Vagina (tissue), 2 donors: ENCODE results near the gene ASNSD1.

Source experiments
- POLR2A ChIP-seq, 2 donors: fragments of 450-650 bp; IDR thresholded peaks; one replicate each; pipeline ENCODE4 v1.6.1; 2017; ENCODE audit warnings: antibody characterized with exemption in 2 of 2, mild to moderate bottlenecking in 2 of 2, moderate library complexity in 2 of 2
- TF ChIP-seq, protein P1 (sequence below), 3 experiments: fragments of 450-650 bp in 2 of 3; fragments of 200-600 bp in 1 of 3; sonication (generic) in 1 of 3; IDR thresholded peaks; one replicate each; pipeline ENCODE4 v1.5.1; 2017 to 2019; ENCODE audit warnings: antibody characterized with exemption in 3 of 3, mild to moderate bottlenecking in 2 of 3, moderate library complexity in 2 of 3

- no peak for TF ChIP-seq POLR2A (IDR thresholded peaks at IDR 0.05)
- TF ChIP-seq, protein P1, sequence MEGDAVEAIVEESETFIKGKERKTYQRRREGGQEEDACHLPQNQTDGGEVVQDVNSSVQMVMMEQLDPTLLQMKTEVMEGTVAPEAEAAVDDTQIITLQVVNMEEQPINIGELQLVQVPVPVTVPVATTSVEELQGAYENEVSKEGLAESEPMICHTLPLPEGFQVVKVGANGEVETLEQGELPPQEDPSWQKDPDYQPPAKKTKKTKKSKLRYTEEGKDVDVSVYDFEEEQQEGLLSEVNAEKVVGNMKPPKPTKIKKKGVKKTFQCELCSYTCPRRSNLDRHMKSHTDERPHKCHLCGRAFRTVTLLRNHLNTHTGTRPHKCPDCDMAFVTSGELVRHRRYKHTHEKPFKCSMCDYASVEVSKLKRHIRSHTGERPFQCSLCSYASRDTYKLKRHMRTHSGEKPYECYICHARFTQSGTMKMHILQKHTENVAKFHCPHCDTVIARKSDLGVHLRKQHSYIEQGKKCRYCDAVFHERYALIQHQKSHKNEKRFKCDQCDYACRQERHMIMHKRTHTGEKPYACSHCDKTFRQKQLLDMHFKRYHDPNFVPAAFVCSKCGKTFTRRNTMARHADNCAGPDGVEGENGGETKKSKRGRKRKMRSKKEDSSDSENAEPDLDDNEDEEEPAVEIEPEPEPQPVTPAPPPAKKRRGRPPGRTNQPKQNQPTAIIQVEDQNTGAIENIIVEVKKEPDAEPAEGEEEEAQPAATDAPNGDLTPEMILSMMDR (IDR thresholded peaks at IDR 0.05): no peak
These were observed 18.0 kb downstream of the ASNSD1 start for GRCh38 chr2:189679226-189679625.
